Fibroblast of mammary gland (primary cell): ENCODE results near the gene DOCK1.

Experiments used
- DNase-seq: peaks from one replicate; pipeline ENCODE4 v3.0.0-alpha.2; 2010; ENCODE audit warnings: low read depth
- H3K4me3 ChIP-seq: 2 replicates; pipeline ENCODE4 v1.5.1; 2011; ENCODE audit warnings: low read depth, mild to moderate bottlenecking, low read length, moderate library complexity; ENCODE audit not compliant: control insufficient read depth
- CTCF ChIP-seq: conservative IDR thresholded peaks from 2 replicates; pipeline ENCODE4 v1.5.1; 2011; ENCODE audit warnings: low read depth, low read length, inconsistent platforms; ENCODE audit not compliant: control insufficient read depth, insufficient read depth

Gene DOCK1

GRCh38 chr10:126959431-126959830 lies 54.2 kb downstream of the DOCK1 start:
- no peak overlapping the region for H3K4me3 ChIP-seq
- DNase-seq = no peak
- no peak for TF ChIP-seq CTCF

GRCh38 chr10:126959906-126960685 lies 54.9 kb downstream of the DOCK1 start:
- DNase-seq = no peak
- no peak for TF ChIP-seq CTCF
- H3K4me3 ChIP-seq = no peak overlapping the region

GRCh38 chr10:126963354-126963753 lies 58.1 kb downstream of the DOCK1 start:
- H3K4me3 ChIP-seq = no peak overlapping the region
- no peak for DNase-seq
- no peak for TF ChIP-seq CTCF

GRCh38 chr10:126964190-126964589 lies 59.0 kb downstream of the DOCK1 start:
- no peak overlapping the region for H3K4me3 ChIP-seq
- no peak for DNase-seq
- no peak for TF ChIP-seq CTCF

DNA sequence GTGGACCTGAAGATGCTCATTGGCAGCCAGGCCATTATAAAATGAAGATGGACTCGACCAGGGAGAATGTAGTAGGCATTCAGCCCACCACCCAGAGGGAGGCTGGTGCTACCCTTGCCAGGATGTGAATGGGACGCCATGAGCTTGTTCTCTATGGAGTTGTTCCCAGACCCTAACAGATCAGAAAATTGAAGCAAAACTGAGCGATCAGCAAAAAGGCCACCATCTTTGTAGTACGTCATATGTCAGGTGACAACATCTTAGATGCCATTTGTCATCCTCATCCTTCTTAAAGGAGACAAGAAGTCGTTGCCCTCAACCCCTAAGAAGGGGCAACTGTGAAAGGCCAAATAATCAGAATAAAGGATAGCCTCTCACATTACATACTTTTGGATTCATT lies 61.7 kb downstream of the DOCK1 start:
- no peak overlapping the region for H3K4me3 ChIP-seq
- no peak for TF ChIP-seq CTCF
- no peak for DNase-seq

GRCh38 chr10:126969310-126969709 lies 64.1 kb downstream of the DOCK1 start:
- no peak overlapping the region for H3K4me3 ChIP-seq
- DNase-seq = no peak
- peak; percentile 8 for TF ChIP-seq CTCF
